Activated T-helper 2 cell treated with anti-CD3 and anti-CD28 coated beads, Interferon-gamma antibody, Interleukin-2, Interleukin-4, amounts not matched to agents 10 μg/mL and 5 μg/mL and 100 μg/mL, durations not matched to agents 14 hours and 24 hours and 36 hours (primary cell): Measurements from ENCODE around the gene KCNK2. TPM values are rescaled to one million over a fixed set of nuclear protein-coding genes. Genes with fewer than 3 reads are reported as not detected.

ENCODE experiments used
- DNase-seq: peaks from one replicate; pipeline ENCODE4 v3.0.0; 2021; ENCODE audit warnings: low spot score
- H3K27ac Mint-ChIP-seq: one replicate; pipeline ENCODE4 v1.8.0; 2021; ENCODE audit warnings: mixed read lengths
- H3K27me3 Mint-ChIP-seq: one replicate; pipeline ENCODE4 v1.8.0; 2021; ENCODE audit warnings: low read depth, mixed read lengths
- H3K36me3 Mint-ChIP-seq: one replicate; pipeline ENCODE4 v1.8.0; 2021; ENCODE audit warnings: low read depth, mixed read lengths
- H3K4me1 Mint-ChIP-seq: one replicate; pipeline ENCODE4 v1.8.0; 2021; ENCODE audit warnings: low read depth, mixed read lengths
- H3K4me3 Mint-ChIP-seq: one replicate; pipeline ENCODE4 v1.8.0; 2021; ENCODE audit warnings: low read depth, mild to moderate bottlenecking, moderate library complexity, mixed read lengths
- H3K9me3 Mint-ChIP-seq: one replicate; pipeline ENCODE4 v1.8.0; 2021; ENCODE audit warnings: mixed read lengths
- intact Hi-C: fragments of 100-400 bp; cut with micrococcal nuclease; formaldehyde crosslinking; loops from one replicate; pipeline ENCODE4 v1.15.1; 2023
- total RNA-seq: library from RNA; stranded (reverse); gene quantifications from 2 replicates; pipeline ENCODE4 v1.2.3, GENCODE V29; 2022

Gene KCNK2
- total RNA-seq, 1 donor from 2014 or later, result not detected

DNA sequence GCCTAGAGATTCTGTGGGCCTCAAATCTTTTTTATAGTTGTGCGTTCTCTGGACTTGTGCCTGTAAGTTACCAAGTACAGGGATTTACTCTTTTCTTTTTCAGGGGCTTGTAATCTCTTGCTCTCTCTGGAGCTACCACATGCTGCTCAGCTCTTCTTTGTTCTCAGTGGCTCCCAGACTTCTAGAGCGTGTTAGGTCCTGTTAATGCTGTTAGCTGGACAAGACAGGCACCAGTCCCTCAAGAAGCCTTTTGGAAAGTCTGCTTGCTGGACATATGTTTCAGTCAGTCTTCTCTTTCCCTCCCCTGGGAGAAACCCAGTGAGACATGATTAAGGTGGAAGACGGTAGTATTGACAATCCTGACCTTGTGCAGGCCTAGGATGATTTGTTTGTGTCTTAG is 29.4 kb downstream of the KCNK2 start:
- no peak for DNase-seq
- Mint-ChIP-seq H3K27ac (no peak overlapping the region), H3K36me3 (no peaks in the 10 kb centered on the region), H3K27me3 (no peaks in the 10 kb centered on the region), H3K4me1 (peaks cover 1% of the 10 kb centered on the region), H3K9me3 (no peaks in the 10 kb centered on the region), H3K4me3 (no peak overlapping the region)
- intact Hi-C loops, result no loop called here

DNA sequence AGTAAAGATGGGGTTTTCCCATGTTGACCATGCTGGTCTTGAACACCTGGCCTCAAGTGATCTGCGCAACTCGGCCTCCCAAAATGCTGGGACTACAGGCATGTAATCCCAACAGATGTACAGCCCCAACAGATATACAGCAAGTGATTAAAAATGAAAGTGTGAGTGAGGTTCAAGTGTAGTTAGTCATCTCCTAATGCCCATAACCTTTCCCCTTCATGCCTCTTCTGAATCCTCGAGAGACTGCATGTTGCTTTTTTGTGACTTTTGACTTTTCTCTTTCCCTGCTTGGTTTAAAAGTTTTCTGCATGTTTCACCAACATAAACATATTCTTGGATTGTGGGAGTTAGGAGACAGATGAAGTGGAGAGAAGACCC is 31.2 kb downstream of the KCNK2 start:
- no peaks in the 10 kb centered on the region for H3K27me3 Mint-ChIP-seq
- no peaks in the 10 kb centered on the region for H3K36me3 Mint-ChIP-seq
- no peak overlapping the region for H3K4me3 Mint-ChIP-seq
- intact Hi-C loops, result no loop called here
- no peak for DNase-seq
- H3K9me3 Mint-ChIP-seq, result no peaks in the 10 kb centered on the region
- H3K4me1 Mint-ChIP-seq, result peaks cover 1% of the 10 kb centered on the region
- H3K27ac Mint-ChIP-seq, result no peak overlapping the region

DNA sequence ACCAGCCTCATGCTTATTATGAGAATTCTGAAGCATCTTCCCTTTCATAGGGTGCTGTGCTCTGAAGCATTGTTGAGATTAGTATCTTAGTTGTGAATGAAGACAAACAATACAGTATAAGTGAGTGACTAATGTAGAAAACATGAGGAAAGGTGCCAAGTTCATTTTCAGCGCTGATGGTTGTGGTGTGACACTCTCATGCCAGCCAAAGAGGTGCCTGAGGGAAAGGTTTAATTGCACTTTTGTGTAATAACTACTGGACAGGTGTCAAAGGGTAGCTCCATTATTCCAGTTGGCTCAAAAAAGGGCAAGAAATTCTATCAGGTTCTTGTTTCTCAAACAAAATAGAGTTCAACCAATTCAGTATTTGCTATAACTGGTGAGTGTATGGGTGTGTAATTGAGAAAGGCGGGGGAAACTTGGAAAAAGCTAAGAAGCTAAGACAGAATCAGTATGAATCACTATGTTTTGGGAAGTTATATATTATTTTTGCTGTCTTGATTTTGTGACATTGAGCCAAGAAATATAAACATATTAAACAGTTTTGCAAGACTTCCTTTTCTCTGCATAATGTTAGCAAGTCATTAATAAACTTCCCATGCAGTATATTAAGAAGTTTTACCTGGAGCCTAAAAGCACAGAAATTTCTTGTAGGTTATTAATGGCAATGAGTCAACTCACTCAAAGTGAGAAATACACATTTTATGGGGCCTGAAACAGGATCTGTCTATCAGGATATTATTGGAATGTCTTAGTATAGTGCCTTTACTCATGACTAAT is 31.8 kb downstream of the KCNK2 start:
- H3K4me3 Mint-ChIP-seq, result no peak overlapping the region
- H3K27me3 Mint-ChIP-seq, result no peaks in the 10 kb centered on the region
- no peaks in the 10 kb centered on the region for H3K9me3 Mint-ChIP-seq
- intact Hi-C loops, result no loop called here
- H3K36me3 Mint-ChIP-seq, result no peaks in the 10 kb centered on the region
- H3K27ac Mint-ChIP-seq, result no peak overlapping the region
- no peak for DNase-seq
- peaks cover 1% of the 10 kb centered on the region for H3K4me1 Mint-ChIP-seq

DNA sequence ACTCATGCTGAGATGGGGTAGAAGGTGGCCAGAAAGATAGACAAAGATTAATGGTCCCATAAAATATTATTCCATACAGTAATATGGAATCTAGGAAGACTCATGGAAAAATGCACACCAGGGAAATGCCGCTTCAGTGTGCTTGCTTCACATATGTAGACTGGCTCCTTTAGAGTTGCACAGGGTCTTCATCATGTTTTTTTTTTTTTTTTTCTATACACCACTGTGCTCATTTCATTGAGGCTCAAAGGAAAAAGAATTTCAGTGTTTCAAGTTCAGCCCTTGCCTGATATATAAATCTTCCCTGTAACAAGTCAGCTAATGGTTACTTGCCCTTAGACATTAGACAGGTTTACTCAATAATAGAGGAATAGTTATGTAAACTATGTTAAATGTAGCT is 33.2 kb downstream of the KCNK2 start:
- Mint-ChIP-seq H3K9me3 (no peaks in the 10 kb centered on the region), H3K36me3 (no peaks in the 10 kb centered on the region), H3K4me1 (peaks cover 1% of the 10 kb centered on the region), H3K4me3 (no peak overlapping the region), H3K27me3 (no peaks in the 10 kb centered on the region), H3K27ac (no peak overlapping the region)
- intact Hi-C loops, result no loop called here
- no peak for DNase-seq

DNA sequence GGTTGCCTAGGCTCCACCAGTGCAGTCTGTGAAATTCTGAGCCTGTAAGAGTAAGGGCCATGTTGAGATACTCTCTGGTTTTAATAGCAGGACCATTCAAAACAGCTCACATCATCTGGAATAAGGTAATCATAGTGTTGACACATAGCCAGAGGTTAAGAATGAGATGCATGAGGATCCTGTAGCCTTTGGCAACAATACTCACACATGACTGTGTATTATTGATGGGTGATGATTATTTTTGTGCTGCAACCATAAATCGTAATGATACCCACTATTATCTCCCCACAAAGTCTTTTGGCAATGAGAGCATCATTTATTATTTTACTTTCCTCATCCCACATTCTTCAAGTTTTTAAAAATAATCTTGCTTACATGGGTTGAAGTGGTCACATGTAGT is 35.5 kb downstream of the KCNK2 start:
- intact Hi-C loops, result no loop called here
- H3K27ac Mint-ChIP-seq, result no peak overlapping the region
- peaks cover 1% of the 10 kb centered on the region for H3K4me1 Mint-ChIP-seq
- H3K27me3 Mint-ChIP-seq, result no peaks in the 10 kb centered on the region
- H3K4me3 Mint-ChIP-seq, result no peak overlapping the region
- H3K9me3 Mint-ChIP-seq, result no peaks in the 10 kb centered on the region
- DNase-seq, result no peak
- no peaks in the 10 kb centered on the region for H3K36me3 Mint-ChIP-seq

DNA sequence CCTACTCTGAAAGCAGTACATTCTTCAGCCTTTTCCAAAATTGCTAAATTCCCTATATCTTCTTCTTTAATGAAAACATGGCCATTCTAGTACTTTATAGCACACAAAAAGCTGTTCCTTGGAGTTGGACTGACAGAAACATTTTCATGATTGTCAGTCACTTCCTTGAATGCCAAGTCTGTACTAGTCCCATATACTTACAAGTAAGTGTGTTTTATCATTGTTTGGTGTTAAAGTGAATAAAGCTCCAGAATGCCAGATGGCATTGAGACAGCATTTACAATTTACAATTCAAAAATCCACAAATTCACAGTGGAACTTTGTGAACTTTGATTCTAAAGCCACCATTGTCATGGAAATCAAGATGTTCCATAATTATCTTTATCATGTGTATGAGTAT is 36.5 kb downstream of the KCNK2 start:
- H3K4me1 Mint-ChIP-seq, result no peaks in the 10 kb centered on the region
- no peak overlapping the region for H3K4me3 Mint-ChIP-seq
- no peaks in the 10 kb centered on the region for H3K36me3 Mint-ChIP-seq
- intact Hi-C loops, result no loop called here
- no peaks in the 10 kb centered on the region for H3K9me3 Mint-ChIP-seq
- no peak for DNase-seq
- H3K27me3 Mint-ChIP-seq, result no peaks in the 10 kb centered on the region
- H3K27ac Mint-ChIP-seq, result no peak overlapping the region

DNA sequence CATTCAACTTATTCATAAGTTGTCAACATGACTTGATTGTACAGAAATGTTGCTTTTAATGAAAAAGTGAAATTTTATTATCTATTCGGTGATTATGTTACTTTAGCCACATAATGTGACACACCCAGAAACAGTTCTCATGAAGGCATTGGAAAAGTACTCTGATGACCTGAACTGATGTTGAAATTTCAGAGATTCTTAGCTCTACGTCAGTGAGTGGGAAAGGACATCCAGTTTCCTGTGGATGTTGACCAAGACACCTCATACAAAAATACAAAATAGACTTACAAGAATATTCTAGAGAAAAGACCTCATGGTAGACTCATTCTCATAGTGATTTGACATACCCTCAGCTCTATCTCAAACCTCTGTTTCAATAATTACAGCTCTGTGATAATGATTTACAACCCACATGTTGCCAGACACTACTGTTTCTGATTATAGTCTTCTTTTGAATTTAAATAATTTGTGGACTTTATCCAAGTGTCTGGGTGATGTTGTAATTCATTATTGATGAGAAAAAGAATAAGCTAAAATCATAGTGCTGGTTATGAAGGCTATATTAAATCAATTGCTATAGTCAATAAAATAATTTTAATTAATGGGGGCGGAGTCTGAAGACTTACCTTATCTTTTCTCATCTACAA is 37.3 kb downstream of the KCNK2 start:
- Mint-ChIP-seq H3K4me3 (no peak overlapping the region), H3K36me3 (no peaks in the 10 kb centered on the region), H3K27ac (no peak overlapping the region), H3K4me1 (no peaks in the 10 kb centered on the region), H3K9me3 (no peaks in the 10 kb centered on the region), H3K27me3 (no peaks in the 10 kb centered on the region)
- no peak for DNase-seq
- intact Hi-C loops, result no loop called here

DNA sequence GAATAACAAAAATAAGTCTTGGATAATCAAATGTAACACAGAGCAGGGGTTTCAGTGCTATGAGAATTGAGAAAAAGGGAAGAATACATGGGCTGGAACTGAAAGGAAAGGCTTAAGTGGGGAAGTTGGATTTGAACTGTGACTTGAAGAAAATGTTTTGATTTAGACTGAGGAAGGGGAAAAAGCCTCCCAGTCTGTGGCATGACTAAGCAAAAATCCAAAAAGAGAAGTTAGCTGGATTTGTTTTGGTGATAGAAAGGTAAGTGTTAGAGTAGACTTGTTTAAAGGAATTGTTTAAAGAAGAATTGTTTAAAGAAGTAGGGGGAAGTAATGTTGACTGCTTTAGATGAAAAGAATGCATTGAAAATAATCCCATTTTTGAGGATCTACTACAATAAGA is 46.0 kb downstream of the KCNK2 start:
- Mint-ChIP-seq H3K27ac (no peak overlapping the region), H3K36me3 (no peaks in the 10 kb centered on the region), H3K4me1 (no peaks in the 10 kb centered on the region), H3K4me3 (no peak overlapping the region), H3K9me3 (no peaks in the 10 kb centered on the region), H3K27me3 (no peaks in the 10 kb centered on the region)
- intact Hi-C loops, result no loop called here
- DNase-seq, result no peak

DNA sequence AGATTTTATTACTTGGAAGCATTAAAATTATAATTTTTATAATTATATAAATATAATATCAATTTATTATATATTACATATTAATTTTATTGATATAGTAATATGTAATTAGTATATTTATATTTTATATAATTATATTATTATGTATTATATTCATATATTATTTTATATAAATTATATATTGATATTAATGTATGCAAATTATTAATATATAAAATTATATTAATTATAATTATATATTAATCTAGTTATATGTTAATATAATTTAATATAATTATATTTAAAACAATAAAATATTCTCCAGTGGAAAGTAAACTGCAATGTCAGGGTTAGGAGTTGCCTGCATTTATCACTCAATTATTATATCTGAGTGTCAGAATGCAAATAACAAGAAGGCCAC is 48.8 kb downstream of the KCNK2 start:
- Mint-ChIP-seq H3K4me1 (no peaks in the 10 kb centered on the region), H3K36me3 (no peaks in the 10 kb centered on the region), H3K4me3 (no peak overlapping the region), H3K27ac (no peak overlapping the region), H3K9me3 (no peaks in the 10 kb centered on the region), H3K27me3 (no peaks in the 10 kb centered on the region)
- intact Hi-C loops, result no loop called here
- no peak for DNase-seq

DNA sequence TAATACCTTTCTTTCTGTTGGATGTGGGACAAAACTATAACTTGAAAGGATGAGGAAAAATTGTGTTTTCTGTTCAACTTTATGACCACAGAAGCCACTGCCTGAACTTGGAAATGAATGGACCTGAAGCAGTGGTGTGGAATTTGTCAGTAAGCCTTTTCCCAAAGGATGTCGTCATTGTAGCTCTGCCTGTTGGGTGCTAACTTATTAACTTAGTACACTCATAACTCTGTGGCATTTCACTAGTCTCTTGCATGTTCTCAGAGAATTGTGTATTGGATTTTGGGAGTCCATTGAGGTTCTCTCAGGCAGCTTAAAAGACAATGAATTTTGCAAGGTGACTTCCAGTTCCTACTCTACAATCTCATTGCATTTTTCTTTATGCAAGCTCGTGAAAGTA is 49.6 kb downstream of the KCNK2 start:
- Mint-ChIP-seq H3K27ac (no peak overlapping the region), H3K27me3 (no peaks in the 10 kb centered on the region), H3K4me3 (no peak overlapping the region), H3K4me1 (no peaks in the 10 kb centered on the region), H3K9me3 (no peaks in the 10 kb centered on the region), H3K36me3 (no peaks in the 10 kb centered on the region)
- intact Hi-C loops, result no loop called here
- DNase-seq, result no peak

DNA sequence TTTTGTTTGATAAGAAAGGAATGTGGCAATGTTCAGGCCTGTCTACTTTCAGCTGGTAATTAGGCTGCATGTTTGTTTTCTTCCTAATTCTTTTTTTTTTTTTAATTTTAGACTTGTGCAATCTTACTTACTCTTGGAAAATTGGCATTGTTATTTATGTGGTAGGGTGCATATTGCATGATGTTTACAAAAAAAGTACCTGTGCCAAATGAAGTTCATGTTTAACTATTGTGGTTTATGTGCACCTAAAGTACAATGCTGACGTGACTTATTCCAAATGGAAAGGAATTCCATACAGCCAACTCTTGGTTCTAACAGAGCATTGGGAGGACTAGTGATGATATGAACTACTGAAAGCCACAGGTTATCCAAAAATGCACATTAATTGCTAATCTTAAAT is 51.0 kb downstream of the KCNK2 start:
- Mint-ChIP-seq H3K27me3 (no peaks in the 10 kb centered on the region), H3K4me3 (no peak overlapping the region)

DNA sequence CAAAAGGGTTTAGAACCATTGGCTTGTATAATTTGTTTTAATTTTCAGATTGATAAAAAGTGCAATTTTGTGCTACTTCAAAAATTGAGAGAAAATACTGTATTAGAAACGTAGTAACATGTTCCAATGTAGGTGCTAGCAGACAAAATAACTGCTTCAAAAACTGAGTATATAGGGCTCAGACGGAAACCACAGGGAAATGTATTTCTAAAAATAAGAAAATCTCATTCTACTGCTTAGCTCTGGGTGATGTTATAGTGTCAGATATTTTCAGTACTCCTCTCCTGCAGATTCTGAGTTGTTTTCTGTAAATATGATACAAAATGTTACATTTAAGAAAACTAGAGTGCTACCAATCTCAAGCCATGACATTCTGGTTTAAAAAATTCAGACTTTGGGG is 55.4 kb downstream of the KCNK2 start:
- H3K4me1 Mint-ChIP-seq, result no peaks in the 10 kb centered on the region
- DNase-seq, result no peak
- intact Hi-C loops, result no loop called here
- H3K36me3 Mint-ChIP-seq, result no peaks in the 10 kb centered on the region
- H3K27ac Mint-ChIP-seq, result no peak overlapping the region
- H3K9me3 Mint-ChIP-seq, result no peaks in the 10 kb centered on the region
- no peaks in the 10 kb centered on the region for H3K27me3 Mint-ChIP-seq
- H3K4me3 Mint-ChIP-seq, result no peak overlapping the region

More for the DNA sequence above, 51.0 kb downstream of the KCNK2 start:
- H3K27ac Mint-ChIP-seq, result no peak overlapping the region
- intact Hi-C loops, result no loop called here
- H3K36me3 Mint-ChIP-seq, result no peaks in the 10 kb centered on the region
- H3K4me1 Mint-ChIP-seq, result no peaks in the 10 kb centered on the region
- no peaks in the 10 kb centered on the region for H3K9me3 Mint-ChIP-seq
- no peak for DNase-seq

DNA sequence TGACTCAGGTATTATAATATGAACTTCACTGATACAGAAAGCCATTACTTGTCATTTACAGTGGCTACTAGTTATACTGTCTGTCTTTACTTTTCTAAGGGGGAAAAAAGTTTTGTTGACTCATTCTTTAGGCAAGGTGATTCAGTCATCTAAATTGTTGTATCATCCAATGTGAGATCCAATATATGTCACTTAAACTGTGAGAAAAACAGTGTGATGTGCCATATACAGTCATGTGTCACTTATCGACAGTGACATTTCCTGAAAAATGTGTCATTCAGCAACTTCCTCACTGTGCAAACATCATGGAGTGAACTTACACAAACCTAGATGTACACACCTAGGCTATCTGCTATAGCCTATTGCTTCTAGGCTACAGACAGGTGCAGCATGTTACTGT is 57.6 kb downstream of the KCNK2 start:
- Mint-ChIP-seq H3K4me1 (no peaks in the 10 kb centered on the region), H3K9me3 (no peaks in the 10 kb centered on the region), H3K36me3 (no peaks in the 10 kb centered on the region), H3K27ac (no peak overlapping the region), H3K4me3 (no peak overlapping the region), H3K27me3 (no peaks in the 10 kb centered on the region)
- DNase-seq, result no peak
- intact Hi-C loops, result no loop called here
